GM12875 (cell line): ENCODE data around the gene ZDHHC14.
"Not testable (repeated sequence)": the region's sequence is repeated elsewhere in the genome, so short reads cannot be mapped to it uniquely, and the experiment has no call there.

ENCODE experiments used
- H3K4me3 ChIP-seq: one replicate; pipeline ENCODE4 v1.5.1; 2011; ENCODE audit warnings: low read depth, low read length, control low read depth
- CTCF ChIP-seq: IDR thresholded peaks from 2 replicates; pipeline ENCODE4 v1.5.1; 2011; ENCODE audit warnings: low read depth, mild to moderate bottlenecking, control low read depth, inconsistent platforms, low read length, moderate library complexity, borderline replicate concordance; ENCODE audit not compliant: insufficient read depth

The ZDHHC14 gene

GRCh38 chr6:157575436-157576145 is 194.6 kb downstream of the ZDHHC14 start:
- no peak for TF ChIP-seq CTCF

GRCh38 chr6:157576991-157577390 is 196.0 kb downstream of the ZDHHC14 start:
- not testable (repeated sequence) for H3K4me3 ChIP-seq

More at GRCh38 chr6:157575436-157576145, 194.6 kb downstream of the ZDHHC14 start:
- H3K4me3 ChIP-seq, result no peak overlapping the region

- not testable (repeated sequence) for H3K4me3 ChIP-seq
These were observed 197.5 kb downstream of the ZDHHC14 start for GRCh38 chr6:157578527-157578926.

- no peak overlapping the region for H3K4me3 ChIP-seq
- no peak for TF ChIP-seq CTCF
These were observed 198.6 kb downstream of the ZDHHC14 start for GRCh38 chr6:157579467-157580031.

GRCh38 chr6:157584036-157584435 is 203.0 kb downstream of the ZDHHC14 start:
- H3K4me3 ChIP-seq, result no peak overlapping the region
- TF ChIP-seq CTCF, result no peak

GRCh38 chr6:157585274-157586087 is 204.5 kb downstream of the ZDHHC14 start:
- no peak for TF ChIP-seq CTCF
- H3K4me3 ChIP-seq, result no peak overlapping the region

- no peak for TF ChIP-seq CTCF
- no peak overlapping the region for H3K4me3 ChIP-seq
These were observed 205.1 kb downstream of the ZDHHC14 start for GRCh38 chr6:157586088-157586414.

GRCh38 chr6:157586476-157587126 is 205.6 kb downstream of the ZDHHC14 start:
- no peak overlapping the region for H3K4me3 ChIP-seq
- TF ChIP-seq CTCF, result no peak
